GM19463 (cell line): ENCODE data around the gene RHOT1.

Experiments
- ATAC-seq: cut with Tn5 transposase; IDR thresholded peaks from one replicate; pipeline ENCODE4 v1.9.1; 2021; ENCODE audit warnings: mild to moderate bottlenecking, moderate library complexity; ENCODE audit not compliant: unreplicated experiment

Gene RHOT1

DNA sequence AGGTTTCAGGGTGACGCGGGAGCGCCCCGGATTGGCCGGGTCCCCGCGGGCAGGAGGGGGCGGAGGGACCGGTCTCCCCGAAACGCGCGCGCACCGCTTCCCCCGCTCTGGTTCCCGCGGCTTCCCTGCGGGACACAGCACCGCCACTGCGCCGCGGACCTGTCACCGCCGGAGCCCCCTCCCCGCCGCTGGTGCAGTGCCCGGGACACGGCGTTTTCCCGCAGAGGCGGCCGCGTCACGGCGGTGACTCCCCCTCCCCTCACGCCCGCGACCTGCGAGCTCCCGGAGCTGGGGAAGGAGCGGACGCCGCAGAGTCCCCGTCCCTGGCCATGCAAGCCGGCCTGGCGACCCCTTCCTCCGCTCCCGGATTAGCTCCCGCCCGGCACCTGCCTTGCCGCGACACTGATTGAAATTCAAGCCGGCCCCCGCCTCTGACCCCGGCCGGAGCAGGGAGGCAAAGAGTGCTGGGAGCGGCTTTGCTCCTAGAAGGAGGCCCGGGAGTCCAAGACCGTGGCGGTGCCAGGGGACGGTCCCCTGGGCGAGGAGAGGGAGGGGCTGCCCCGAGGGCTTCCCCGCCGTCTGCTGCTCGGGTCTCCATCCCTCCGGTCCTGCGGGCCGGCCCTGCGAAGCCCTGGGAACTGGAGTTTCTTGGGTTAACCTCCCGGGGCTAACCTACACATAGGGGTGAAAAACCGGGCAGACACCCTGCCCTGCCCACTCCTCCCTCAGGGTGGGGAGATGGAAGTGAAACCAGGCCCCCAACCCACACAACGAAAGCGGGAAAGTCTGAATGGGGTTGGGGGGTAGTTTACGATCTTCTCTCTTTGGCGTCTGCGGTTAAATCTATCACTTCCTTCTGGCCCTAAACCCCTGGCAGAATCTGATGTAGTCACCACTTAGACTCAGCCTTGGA, 124.3 kb downstream of the RHOT1 start:
- ATAC-seq, result no peak

- no peak for ATAC-seq
Observed at GRCh38 chr17:32267690-32268205, 125.4 kb downstream of the RHOT1 start.

DNA sequence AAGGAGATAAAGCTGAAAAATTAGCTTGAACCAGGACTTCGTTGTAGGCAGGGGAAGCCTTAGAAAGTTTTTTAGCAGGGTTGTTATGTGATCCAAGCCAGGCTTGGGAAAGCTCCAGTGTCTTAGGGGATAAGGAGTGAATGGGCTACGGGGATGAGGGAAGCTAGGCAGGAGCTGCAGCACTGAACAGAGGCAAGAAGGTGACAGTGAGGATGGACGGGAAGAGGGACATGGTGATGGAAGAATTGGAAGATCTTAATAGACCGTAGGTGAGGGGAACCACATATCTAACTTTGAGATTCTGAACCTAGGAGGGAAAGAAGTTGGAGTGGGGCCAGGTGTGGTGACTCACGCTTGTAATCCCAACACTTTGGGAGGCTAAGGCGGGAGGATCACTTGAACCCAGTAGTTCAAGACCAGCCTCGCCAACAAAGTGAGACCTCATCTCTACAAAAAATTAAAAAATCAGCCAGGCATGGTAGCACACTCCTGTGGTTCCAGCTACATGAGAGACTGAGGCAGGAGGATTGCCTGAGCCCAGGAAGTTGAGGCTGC, 126.5 kb downstream of the RHOT1 start:
- no peak for ATAC-seq

DNA sequence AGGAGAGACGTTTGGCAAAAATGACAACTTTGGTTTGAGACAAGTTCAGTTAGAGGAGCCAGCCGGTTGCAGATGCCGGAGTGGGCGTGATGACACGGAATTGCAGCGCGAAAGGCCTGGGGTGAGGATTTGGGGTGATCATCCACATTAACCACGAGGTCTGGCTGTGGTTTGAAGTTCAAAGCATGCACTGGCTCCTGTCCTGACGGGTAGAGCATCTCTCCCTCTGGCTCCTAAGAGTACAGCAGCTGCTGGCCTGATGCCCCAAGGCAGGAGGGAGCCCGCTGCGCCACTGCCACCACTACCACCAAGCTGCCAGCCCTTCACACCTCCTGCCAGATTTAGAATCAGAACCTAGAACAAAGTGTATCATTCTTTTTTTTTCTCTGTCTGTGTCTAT, 127.1 kb downstream of the RHOT1 start:
- no peak for ATAC-seq

GRCh38 chr17:32271844-32272243, 129.5 kb downstream of the RHOT1 start:
- no peak for ATAC-seq

- ATAC-seq, result no peak
Observed at GRCh38 chr17:32274101-32274500, 131.8 kb downstream of the RHOT1 start.

GRCh38 chr17:32274643-32275042, 132.3 kb downstream of the RHOT1 start:
- no peak for ATAC-seq
